HG03558 (cell line): ENCODE results near the gene VWA3B.
"Not testable (repeated sequence)": the region's sequence is repeated elsewhere in the genome, so short reads cannot be mapped to it uniquely, and the experiment has no call there.

Experiments
- ATAC-seq: cut with Tn5 transposase; IDR thresholded peaks from one replicate; pipeline ENCODE4 v1.9.1; 2021; ENCODE audit warnings: moderate number of reproducible peaks; ENCODE audit not compliant: unreplicated experiment; ENCODE audit errors: extremely low read depth

Gene VWA3B

GRCh38 chr2:98233941-98234340 lies 147.0 kb downstream of the VWA3B start:
- ATAC-seq, result no peak

GRCh38 chr2:98234776-98235175 lies 147.8 kb downstream of the VWA3B start:
- no peak for ATAC-seq

- no peak for ATAC-seq
These were observed 150.0 kb downstream of the VWA3B start for GRCh38 chr2:98236935-98237334.

- ATAC-seq, result no peak
These were observed 153.9 kb downstream of the VWA3B start for GRCh38 chr2:98240786-98241398.

- ATAC-seq, result no peak
These were observed 154.6 kb downstream of the VWA3B start for GRCh38 chr2:98241592-98241991.

GRCh38 chr2:98242003-98242402 lies 155.0 kb downstream of the VWA3B start:
- no peak for ATAC-seq

- no peak for ATAC-seq
These were observed 158.5 kb downstream of the VWA3B start for GRCh38 chr2:98245491-98245890.

- no peak for ATAC-seq
These were observed 160.4 kb downstream of the VWA3B start for GRCh38 chr2:98247383-98247782.

GRCh38 chr2:98252038-98252773 lies 165.2 kb downstream of the VWA3B start:
- no peak for ATAC-seq

- ATAC-seq, result no peak
These were observed 166.6 kb downstream of the VWA3B start for GRCh38 chr2:98253461-98254070.

- no peak for ATAC-seq
These were observed 167.6 kb downstream of the VWA3B start for GRCh38 chr2:98254504-98255059.

GRCh38 chr2:98258906-98259305 lies 171.9 kb downstream of the VWA3B start:
- no peak for ATAC-seq

GRCh38 chr2:98263362-98263761 lies 176.4 kb downstream of the VWA3B start:
- no peak for ATAC-seq

GRCh38 chr2:98268225-98268624 lies 181.3 kb downstream of the VWA3B start:
- ATAC-seq, result not testable (repeated sequence)

GRCh38 chr2:98269274-98269673 lies 182.3 kb downstream of the VWA3B start:
- no peak for ATAC-seq

- no peak for ATAC-seq
These were observed 182.9 kb downstream of the VWA3B start for GRCh38 chr2:98269830-98270229.

- no peak for ATAC-seq
These were observed 190.3 kb downstream of the VWA3B start for GRCh38 chr2:98277162-98277859.

- ATAC-seq, result no peak
These were observed 191.1 kb downstream of the VWA3B start for GRCh38 chr2:98278074-98278473.

- ATAC-seq, result no peak
These were observed 193.6 kb downstream of the VWA3B start for GRCh38 chr2:98280376-98281102.

GRCh38 chr2:98281607-98282006 lies 194.6 kb downstream of the VWA3B start:
- ATAC-seq, result no peak
